Nephron (organoid): ENCODE measurements around the gene ANGEL1.

Experiments
- H3K27ac Mint-ChIP-seq, 3 experiments: 2 replicates each; pipeline ENCODE4 v1.8.0; 2020; ENCODE audit warnings: mixed read lengths in 3 of 3, mild to moderate bottlenecking in 2 of 3, moderate library complexity in 1 of 3
- H3K27me3 Mint-ChIP-seq: 2 replicates; pipeline ENCODE4 v1.8.0; 2021; ENCODE audit warnings: low read depth, mild to moderate bottlenecking, moderate library complexity, mixed read lengths
- H3K36me3 Mint-ChIP-seq: 2 replicates; pipeline ENCODE4 v1.8.0; 2020; ENCODE audit warnings: low read depth, mixed read lengths
- H3K4me1 Mint-ChIP-seq: 2 replicates; pipeline ENCODE4 v1.8.0; 2020; ENCODE audit warnings: mixed read lengths
- H3K4me3 Mint-ChIP-seq, 3 experiments: 2 replicates each; pipeline ENCODE4 v1.8.0; 2020; ENCODE audit warnings: mild to moderate bottlenecking in 3 of 3, mixed read lengths in 3 of 3, moderate library complexity in 2 of 3
- H3K9me3 Mint-ChIP-seq: 2 replicates; pipeline ENCODE4 v1.8.0; 2020; ENCODE audit warnings: mixed read lengths
- CTCF ChIP-seq, 3 experiments: fragments of 200-600 bp; sonication (generic); IDR thresholded peaks; one replicate each; pipeline ENCODE4 v1.5.0; 2021; ENCODE audit warnings: antibody characterized with exemption in 3 of 3; ENCODE audit not compliant: unreplicated experiment in 3 of 3

The ANGEL1 gene

DNA sequence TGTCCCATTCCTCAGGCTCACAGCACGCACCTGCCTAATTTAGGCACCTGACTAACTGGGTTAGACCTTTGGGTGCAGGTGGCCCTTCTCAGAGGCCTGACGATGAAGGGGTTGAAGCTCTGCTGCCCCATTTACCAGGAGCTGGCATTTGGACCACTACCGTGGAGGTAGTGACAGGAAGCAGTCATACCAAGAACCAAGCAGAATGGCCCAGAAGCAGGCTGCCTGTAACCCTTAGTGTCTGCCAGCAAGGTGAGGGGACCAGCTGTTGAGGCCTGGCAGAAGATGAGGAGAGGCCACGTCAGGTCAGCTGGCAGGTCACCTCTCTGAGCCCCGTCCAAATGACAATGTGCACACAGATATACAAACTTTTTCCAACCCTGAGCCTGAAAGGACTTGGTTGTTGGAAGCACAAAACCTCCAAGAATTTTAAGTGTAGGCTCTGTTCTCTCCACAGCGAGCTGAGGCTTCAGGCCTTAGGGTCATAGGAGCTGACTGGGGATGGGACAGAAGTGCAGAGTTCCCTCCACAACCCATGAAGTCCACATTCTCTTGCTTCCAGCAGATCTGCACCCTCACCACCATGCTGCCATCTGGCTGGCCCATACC lies 28.3 kb downstream of the ANGEL1 start:
- H3K9me3 Mint-ChIP-seq: no peaks in the 10 kb centered on the region
- peaks cover 42% of the 10 kb centered on the region for H3K4me1 Mint-ChIP-seq
- no peak for TF ChIP-seq CTCF (IDR thresholded peaks at IDR 0.05; ENCODE audit: unreplicated experiment in 3 of 3)
- H3K4me3 Mint-ChIP-seq: no peak overlapping the region
- H3K27me3 Mint-ChIP-seq: no peaks in the 10 kb centered on the region
- peaks cover 51% of the 10 kb centered on the region for H3K36me3 Mint-ChIP-seq
- H3K27ac Mint-ChIP-seq: peak overlapping the region; percentile 0 to 85 (median 1)

GRCh38 chr14:76782885-76783566 lies 29.7 kb downstream of the ANGEL1 start:
- H3K9me3 Mint-ChIP-seq: no peaks in the 10 kb centered on the region
- H3K4me3 Mint-ChIP-seq: no peak overlapping the region
- H3K4me1 Mint-ChIP-seq: peaks cover 51% of the 10 kb centered on the region
- no peak for TF ChIP-seq CTCF (IDR thresholded peaks at IDR 0.05; ENCODE audit: unreplicated experiment in 3 of 3)
- H3K27ac Mint-ChIP-seq: peak overlapping the region; percentile 50 to 85 (median 72)
- peaks cover 51% of the 10 kb centered on the region for H3K36me3 Mint-ChIP-seq
- no peaks in the 10 kb centered on the region for H3K27me3 Mint-ChIP-seq

GRCh38 chr14:76782115-76782884 lies 30.4 kb downstream of the ANGEL1 start:
- no peaks in the 10 kb centered on the region for H3K9me3 Mint-ChIP-seq
- peaks cover 47% of the 10 kb centered on the region for H3K36me3 Mint-ChIP-seq
- peaks cover 54% of the 10 kb centered on the region for H3K4me1 Mint-ChIP-seq
- no peaks in the 10 kb centered on the region for H3K27me3 Mint-ChIP-seq
- H3K4me3 Mint-ChIP-seq: no peak overlapping the region
- no peak for TF ChIP-seq CTCF (IDR thresholded peaks at IDR 0.05; ENCODE audit: unreplicated experiment in 3 of 3)
- H3K27ac Mint-ChIP-seq: peak overlapping the region; percentile 50 to 85 (median 72)

- Mint-ChIP-seq H3K4me1 (peaks cover 53% of the 10 kb centered on the region), H3K27me3 (no peaks in the 10 kb centered on the region), H3K4me3 (no peak overlapping the region), H3K27ac (peak overlapping the region in 1 of 3 experiments; percentile 44), H3K36me3 (peaks cover 46% of the 10 kb centered on the region), H3K9me3 (no peaks in the 10 kb centered on the region)
- TF ChIP-seq CTCF (IDR thresholded peaks at IDR 0.05; ENCODE audit: unreplicated experiment in 3 of 3): no peak
Measured at GRCh38 chr14:76781648-76782051, 31.0 kb downstream of the ANGEL1 start.

- Mint-ChIP-seq H3K27ac (peak overlapping the region; percentile 19 to 56 (median 44)), H3K4me3 (no peak overlapping the region)
Measured at GRCh38 chr14:76780875-76781647, 31.6 kb downstream of the ANGEL1 start.

More at GRCh38 chr14:76780875-76781647, 31.6 kb downstream of the ANGEL1 start:
- Mint-ChIP-seq H3K9me3 (no peaks in the 10 kb centered on the region), H3K36me3 (peaks cover 42% of the 10 kb centered on the region), H3K4me1 (peaks cover 49% of the 10 kb centered on the region), H3K27me3 (no peaks in the 10 kb centered on the region)
- TF ChIP-seq CTCF (IDR thresholded peaks at IDR 0.05; ENCODE audit: unreplicated experiment in 3 of 3): no peak
